K562 (cell line): ENCODE results near the gene CAV1. TPM values are rescaled to one million over a fixed set of nuclear protein-coding genes. Genes with fewer than 3 reads are reported as not detected.

ENCODE experiments used
- BRF1 ChIP-seq: IDR thresholded peaks from 3 replicates; pipeline ENCODE4 v1.6.1; 2011; ENCODE audit warnings: borderline replicate concordance, mild to moderate bottlenecking; ENCODE audit not compliant: insufficient read length; ENCODE audit errors: extremely low read depth
- EZH2 ChIP-seq: IDR thresholded peaks from 2 replicates; pipeline ENCODE4 v1.6.1; 2012; ENCODE audit warnings: low read depth, mild to moderate bottlenecking, inconsistent platforms, low read length, borderline replicate concordance
- HCFC1 ChIP-seq: IDR thresholded peaks from 2 replicates; pipeline ENCODE4 v1.6.1; 2012; ENCODE audit warnings: low read depth, low read length, improper control_type of control experiment
- HDAC6 ChIP-seq: IDR thresholded peaks from 2 replicates; pipeline ENCODE4 v1.6.1; 2012; ENCODE audit warnings: low read depth, mild to moderate bottlenecking, control low read depth, inconsistent platforms, low read length, moderate library complexity
- KAT2B ChIP-seq: IDR thresholded peaks from one replicate; pipeline ENCODE4 v1.6.1; 2012; ENCODE audit warnings: low read depth, mild to moderate bottlenecking, control low read depth, inconsistent platforms, low read length, moderate library complexity
- KDM5B ChIP-seq: fragments of 200-600 bp; sonication (generic); IDR thresholded peaks from 2 replicates; pipeline ENCODE4 v1.6.1; 2012; ENCODE audit warnings: low read depth, mild to moderate bottlenecking, moderate library complexity, low read length, control low read depth, inconsistent platforms; ENCODE audit not compliant: insufficient replicate concordance
- ZNF197 ChIP-seq: fragments of 200-800 bp; sonication (Bioruptor generic); IDR thresholded peaks from 2 replicates; pipeline ENCODE4 v1.6.1; 2016; ENCODE audit warnings: low read depth, missing genetic modification characterization, missing compliant biosample characterization
- ZNF316 ChIP-seq: fragments of 450-650 bp; IDR thresholded peaks from 2 replicates; pipeline ENCODE4 v1.6.1; 2016
- polyA plus RNA-seq, 8 experiments: library from polyadenylated mRNA; depleted of rRNA in 4 of 8; stranded (reverse) in 5 of 8; unstranded in 3 of 8; fragments of >200 nt; fragmentation: Nextera tagmentation in 2 of 8; fragmentation: Illumina TruSeq in 1 of 8; extraction: Ambion mirVana in 2 of 8; extraction: Trizol in 1 of 8; gene quantifications; 2 replicates each; pipeline versions ENCODE4 v1.2.1 to v1.2.3, GENCODE V29; 2011 to 2014; ENCODE audit warnings: inconsistent platforms in 1 of 8, missing spikeins in 1 of 8
- total RNA-seq, 7 experiments: library from RNA; depleted of rRNA in 6 of 7; stranded (reverse); fragments of >200 nt in 6 of 7; fragmentation: Illumina TruSeq in 2 of 7; extraction: Trizol in 2 of 7; gene quantifications; 2 replicates each; pipeline versions ENCODE4 v1.2.1 to v1.2.3, GENCODE V29; 2011 to 2021; ENCODE audit warnings: low replicate concordance in 1 of 7
- TF ChIP-seq, protein P1 (sequence below), 2 experiments: fragments of 450-650 bp; IDR thresholded peaks; 2 replicates each; pipeline ENCODE4 v1.6.1; 2018; ENCODE audit warnings: mild to moderate bottlenecking in 2 of 2, low read depth in 1 of 2; ENCODE audit not compliant: partially characterized antibody in 2 of 2
- TF ChIP-seq, protein P2 (sequence below): conservative IDR thresholded peaks from 2 replicates; pipeline ENCODE4 v1.6.1; 2011; ENCODE audit warnings: low read depth, mild to moderate bottlenecking, low read length; ENCODE audit not compliant: control insufficient read depth
- TF ChIP-seq, protein P3 (sequence below): fragments of 250-450 bp; sonication (Bioruptor Pico); IDR thresholded peaks from 2 replicates; pipeline ENCODE4 v1.8.0; 2022; ENCODE audit warnings: moderate library complexity, mild to moderate bottlenecking, inconsistent platforms
- TF ChIP-seq, protein P4 (sequence below): fragments of 450-650 bp; conservative IDR thresholded peaks from 2 replicates; pipeline ENCODE4 v1.6.1; 2016; ENCODE audit warnings: missing genetic modification characterization, low read depth, mild to moderate bottlenecking, missing compliant biosample characterization, moderate library complexity
- TF ChIP-seq, protein P5 (sequence below): fragments of 450-650 bp; IDR thresholded peaks from 2 replicates; pipeline ENCODE4 v1.7.1; 2018; ENCODE audit warnings: mild to moderate bottlenecking, low read depth; ENCODE audit not compliant: partially characterized antibody
- TF ChIP-seq, protein P6 (sequence below): fragments of 250-450 bp; sonication (Bioruptor Pico); IDR thresholded peaks from 2 replicates; pipeline ENCODE4 v1.5.1; 2021; ENCODE audit warnings: mild to moderate bottlenecking

Gene CAV1
- total and polyA plus RNA-seq, 9 of the 15 experiments (the other 6 are each of a cell fraction or from before 2014, with no cell fraction given): 0.08 to 1.5 (median 0.63) TPM

DNA sequence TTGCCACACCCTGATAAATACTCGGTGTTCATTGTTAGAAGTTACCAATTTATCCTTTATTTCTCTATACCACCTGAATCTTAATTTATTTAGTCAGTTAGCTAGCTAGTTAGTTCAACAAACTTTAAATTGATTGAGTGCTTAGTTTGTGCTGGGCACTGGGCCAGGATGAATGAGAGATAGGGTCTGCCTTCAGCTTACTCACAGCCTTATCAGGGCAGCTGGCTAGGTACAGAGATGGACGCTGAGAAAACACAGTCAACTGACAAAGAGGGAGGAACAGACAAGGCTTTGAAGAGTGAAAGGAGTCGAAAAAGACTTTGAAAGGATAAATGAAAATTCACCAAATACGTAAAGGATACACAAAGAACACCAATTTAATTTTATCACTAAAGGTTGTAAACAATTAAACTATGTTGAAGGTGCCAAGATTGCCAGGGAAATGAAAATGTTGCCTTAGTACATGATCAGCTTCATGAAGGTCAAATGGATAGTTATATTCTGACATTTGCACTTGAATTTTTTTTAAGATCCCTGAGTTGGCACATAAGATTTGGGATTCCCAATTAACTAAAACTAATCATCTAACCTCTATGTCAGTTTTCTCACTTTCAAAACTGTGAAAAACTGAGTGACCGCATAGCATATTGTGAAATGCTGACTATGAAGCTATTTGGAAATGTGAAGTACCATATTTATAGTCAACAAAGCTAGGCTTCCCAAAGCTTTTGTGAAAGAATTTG, 23.2 kb upstream of the CAV1 start (continued):
- TF ChIP-seq, protein P1, sequence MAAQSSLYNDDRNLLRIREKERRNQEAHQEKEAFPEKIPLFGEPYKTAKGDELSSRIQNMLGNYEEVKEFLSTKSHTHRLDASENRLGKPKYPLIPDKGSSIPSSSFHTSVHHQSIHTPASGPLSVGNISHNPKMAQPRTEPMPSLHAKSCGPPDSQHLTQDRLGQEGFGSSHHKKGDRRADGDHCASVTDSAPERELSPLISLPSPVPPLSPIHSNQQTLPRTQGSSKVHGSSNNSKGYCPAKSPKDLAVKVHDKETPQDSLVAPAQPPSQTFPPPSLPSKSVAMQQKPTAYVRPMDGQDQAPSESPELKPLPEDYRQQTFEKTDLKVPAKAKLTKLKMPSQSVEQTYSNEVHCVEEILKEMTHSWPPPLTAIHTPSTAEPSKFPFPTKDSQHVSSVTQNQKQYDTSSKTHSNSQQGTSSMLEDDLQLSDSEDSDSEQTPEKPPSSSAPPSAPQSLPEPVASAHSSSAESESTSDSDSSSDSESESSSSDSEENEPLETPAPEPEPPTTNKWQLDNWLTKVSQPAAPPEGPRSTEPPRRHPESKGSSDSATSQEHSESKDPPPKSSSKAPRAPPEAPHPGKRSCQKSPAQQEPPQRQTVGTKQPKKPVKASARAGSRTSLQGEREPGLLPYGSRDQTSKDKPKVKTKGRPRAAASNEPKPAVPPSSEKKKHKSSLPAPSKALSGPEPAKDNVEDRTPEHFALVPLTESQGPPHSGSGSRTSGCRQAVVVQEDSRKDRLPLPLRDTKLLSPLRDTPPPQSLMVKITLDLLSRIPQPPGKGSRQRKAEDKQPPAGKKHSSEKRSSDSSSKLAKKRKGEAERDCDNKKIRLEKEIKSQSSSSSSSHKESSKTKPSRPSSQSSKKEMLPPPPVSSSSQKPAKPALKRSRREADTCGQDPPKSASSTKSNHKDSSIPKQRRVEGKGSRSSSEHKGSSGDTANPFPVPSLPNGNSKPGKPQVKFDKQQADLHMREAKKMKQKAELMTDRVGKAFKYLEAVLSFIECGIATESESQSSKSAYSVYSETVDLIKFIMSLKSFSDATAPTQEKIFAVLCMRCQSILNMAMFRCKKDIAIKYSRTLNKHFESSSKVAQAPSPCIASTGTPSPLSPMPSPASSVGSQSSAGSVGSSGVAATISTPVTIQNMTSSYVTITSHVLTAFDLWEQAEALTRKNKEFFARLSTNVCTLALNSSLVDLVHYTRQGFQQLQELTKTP (IDR thresholded peaks at IDR 0.05; ENCODE audit: low read depth in 1 of 2, partially characterized antibody in 2 of 2): peak in 1 of 2 experiments; percentile 45
- TF ChIP-seq, protein P2, sequence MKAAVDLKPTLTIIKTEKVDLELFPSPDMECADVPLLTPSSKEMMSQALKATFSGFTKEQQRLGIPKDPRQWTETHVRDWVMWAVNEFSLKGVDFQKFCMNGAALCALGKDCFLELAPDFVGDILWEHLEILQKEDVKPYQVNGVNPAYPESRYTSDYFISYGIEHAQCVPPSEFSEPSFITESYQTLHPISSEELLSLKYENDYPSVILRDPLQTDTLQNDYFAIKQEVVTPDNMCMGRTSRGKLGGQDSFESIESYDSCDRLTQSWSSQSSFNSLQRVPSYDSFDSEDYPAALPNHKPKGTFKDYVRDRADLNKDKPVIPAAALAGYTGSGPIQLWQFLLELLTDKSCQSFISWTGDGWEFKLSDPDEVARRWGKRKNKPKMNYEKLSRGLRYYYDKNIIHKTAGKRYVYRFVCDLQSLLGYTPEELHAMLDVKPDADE: no peak
- TF ChIP-seq KAT2B (no peak), HCFC1 (no peak), HDAC6 (no peak), KDM5B (no peak), BRF1 (no peak), EZH2 (no peak), ZNF197 (CRISPR knock-in tag) (peak; percentile 71; the same call in 1 of the 2 replicates), ZNF316 (peak; percentile 88)
- TF ChIP-seq, protein P3, sequence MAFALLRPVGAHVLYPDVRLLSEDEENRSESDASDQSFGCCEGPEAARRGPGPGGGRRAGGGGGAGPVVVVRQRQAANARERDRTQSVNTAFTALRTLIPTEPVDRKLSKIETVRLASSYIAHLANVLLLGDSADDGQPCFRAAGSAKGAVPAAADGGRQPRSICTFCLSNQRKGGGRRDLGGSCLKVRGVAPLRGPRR (CRISPR knock-in tag): no peak
- TF ChIP-seq, protein P4, sequence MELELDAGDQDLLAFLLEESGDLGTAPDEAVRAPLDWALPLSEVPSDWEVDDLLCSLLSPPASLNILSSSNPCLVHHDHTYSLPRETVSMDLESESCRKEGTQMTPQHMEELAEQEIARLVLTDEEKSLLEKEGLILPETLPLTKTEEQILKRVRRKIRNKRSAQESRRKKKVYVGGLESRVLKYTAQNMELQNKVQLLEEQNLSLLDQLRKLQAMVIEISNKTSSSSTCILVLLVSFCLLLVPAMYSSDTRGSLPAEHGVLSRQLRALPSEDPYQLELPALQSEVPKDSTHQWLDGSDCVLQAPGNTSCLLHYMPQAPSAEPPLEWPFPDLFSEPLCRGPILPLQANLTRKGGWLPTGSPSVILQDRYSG: 0 out of 2 replicates have a peak, but pooled peaks have one; percentile 41
- TF ChIP-seq, protein P5, sequence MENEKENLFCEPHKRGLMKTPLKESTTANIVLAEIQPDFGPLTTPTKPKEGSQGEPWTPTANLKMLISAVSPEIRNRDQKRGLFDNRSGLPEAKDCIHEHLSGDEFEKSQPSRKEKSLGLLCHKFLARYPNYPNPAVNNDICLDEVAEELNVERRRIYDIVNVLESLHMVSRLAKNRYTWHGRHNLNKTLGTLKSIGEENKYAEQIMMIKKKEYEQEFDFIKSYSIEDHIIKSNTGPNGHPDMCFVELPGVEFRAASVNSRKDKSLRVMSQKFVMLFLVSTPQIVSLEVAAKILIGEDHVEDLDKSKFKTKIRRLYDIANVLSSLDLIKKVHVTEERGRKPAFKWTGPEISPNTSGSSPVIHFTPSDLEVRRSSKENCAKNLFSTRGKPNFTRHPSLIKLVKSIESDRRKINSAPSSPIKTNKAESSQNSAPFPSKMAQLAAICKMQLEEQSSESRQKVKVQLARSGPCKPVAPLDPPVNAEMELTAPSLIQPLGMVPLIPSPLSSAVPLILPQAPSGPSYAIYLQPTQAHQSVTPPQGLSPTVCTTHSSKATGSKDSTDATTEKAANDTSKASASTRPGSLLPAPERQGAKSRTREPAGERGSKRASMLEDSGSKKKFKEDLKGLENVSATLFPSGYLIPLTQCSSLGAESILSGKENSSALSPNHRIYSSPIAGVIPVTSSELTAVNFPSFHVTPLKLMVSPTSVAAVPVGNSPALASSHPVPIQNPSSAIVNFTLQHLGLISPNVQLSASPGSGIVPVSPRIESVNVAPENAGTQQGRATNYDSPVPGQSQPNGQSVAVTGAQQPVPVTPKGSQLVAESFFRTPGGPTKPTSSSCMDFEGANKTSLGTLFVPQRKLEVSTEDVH: peak; percentile 12
- TF ChIP-seq, protein P6, sequence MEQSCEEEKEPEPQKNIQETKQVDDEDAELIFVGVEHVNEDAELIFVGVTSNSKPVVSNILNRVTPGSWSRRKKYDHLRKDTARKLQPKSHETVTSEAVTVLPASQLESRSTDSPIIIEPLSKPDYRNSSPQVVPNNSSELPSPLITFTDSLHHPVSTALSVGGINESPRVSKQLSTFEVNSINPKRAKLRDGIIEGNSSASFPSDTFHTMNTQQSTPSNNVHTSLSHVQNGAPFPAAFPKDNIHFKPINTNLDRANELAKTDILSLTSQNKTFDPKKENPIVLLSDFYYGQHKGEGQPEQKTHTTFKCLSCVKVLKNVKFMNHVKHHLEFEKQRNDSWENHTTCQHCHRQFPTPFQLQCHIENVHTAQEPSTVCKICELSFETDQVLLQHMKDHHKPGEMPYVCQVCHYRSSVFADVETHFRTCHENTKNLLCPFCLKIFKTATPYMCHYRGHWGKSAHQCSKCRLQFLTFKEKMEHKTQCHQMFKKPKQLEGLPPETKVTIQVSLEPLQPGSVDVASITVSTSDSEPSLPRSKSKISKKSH (CRISPR knock-in tag): no peak
